ENCODE measurements around the gene PTPN6. TPM values are rescaled to one million over a fixed set of nuclear protein-coding genes. Genes with fewer than 3 reads are reported as not detected.

Gene PTPN6
- total RNA-seq, 1 donor from 2014 or later, result 154 TPM

DNA sequence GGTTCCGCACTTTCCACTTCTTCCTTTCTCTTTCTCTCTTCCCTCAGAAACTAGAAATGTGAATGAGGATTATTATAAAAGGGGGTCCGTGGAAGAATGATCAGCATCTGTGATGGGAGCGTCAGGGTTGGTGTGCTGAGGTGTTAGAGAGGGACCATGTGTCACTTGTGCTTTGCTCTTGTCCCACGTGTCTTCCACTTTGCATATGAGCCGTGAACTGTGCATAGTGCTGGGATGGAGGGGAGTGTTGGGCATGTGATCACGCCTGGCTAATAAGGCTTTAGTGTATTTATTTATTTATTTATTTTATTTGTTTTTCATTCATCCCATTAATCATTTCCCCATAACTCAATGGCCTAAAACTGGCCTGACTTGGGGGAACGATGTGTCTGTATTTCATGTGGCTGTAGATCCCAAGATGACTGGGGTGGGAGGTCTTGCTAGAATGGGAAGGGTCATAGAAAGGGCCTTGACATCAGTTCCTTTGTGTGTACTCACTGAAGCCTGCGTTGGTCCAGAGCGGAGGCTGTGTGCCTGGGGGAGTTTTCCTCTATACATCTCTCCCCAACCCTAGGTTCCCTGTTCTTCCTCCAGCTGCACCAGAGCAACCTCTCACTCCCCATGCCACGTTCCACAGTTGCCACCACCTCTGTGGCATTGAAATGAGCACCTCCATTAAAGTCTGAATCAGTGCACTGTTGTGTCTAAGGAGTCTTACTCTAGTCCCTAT is 28.0 kb upstream of the PTPN6 start:
- TF ChIP-seq CTCF (IDR thresholded peaks at IDR 0.05), result no peak

DNA sequence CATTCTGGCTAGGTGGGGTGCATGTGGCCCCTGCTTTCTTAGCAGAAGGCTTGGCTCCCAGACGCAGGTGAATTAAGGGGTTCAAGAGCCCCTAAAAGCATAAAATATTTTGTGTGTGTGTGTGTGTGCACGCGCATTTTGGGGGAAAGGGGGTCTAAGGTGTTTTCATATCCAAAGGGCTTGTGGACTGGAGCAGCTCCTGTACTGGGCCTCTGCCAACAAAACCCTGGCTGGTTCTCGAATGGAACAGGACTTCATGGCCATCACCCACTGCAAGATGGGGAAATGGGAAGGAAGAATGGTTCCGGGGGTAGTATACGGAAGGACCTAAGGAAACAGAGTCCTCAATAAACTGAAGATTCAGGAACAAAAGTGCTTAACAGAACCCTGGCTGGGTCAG is 27.3 kb upstream of the PTPN6 start:
- no peak overlapping the region for H3K4me3 ChIP-seq

More for the DNA sequence above, 28.0 kb upstream of the PTPN6 start:
- ATAC-seq (no peak), DNase-seq (no peak)
- Histone ChIP-seq H3K4me3 (peak overlapping the region; percentile 10), H3K9me3 (no peaks in the 10 kb centered on the region), H3K27ac (peak overlapping the region; percentile 17), H3K27me3 (no peaks in the 10 kb centered on the region), H3K4me1 (peaks cover 28% of the 10 kb centered on the region), H3K36me3 (no peaks in the 10 kb centered on the region)
- intact Hi-C loops (cut with DNase I), result no loop called here

GRCh38 chr12:6925239-6925539 is 26.0 kb upstream of the PTPN6 start:
- intact Hi-C loops (cut with DNase I), result no loop called here
- H3K27ac ChIP-seq, result peak overlapping the region; percentile 92
- TF ChIP-seq CTCF (IDR thresholded peaks at IDR 0.05), result no peak
- no peak for ATAC-seq
- H3K4me1 ChIP-seq, result peaks cover 42% of the 10 kb centered on the region
- no peak for DNase-seq
- no peaks in the 10 kb centered on the region for H3K27me3 ChIP-seq
- peak overlapping the region; percentile 84 for H3K4me3 ChIP-seq
- no peaks in the 10 kb centered on the region for H3K9me3 ChIP-seq
- no peaks in the 10 kb centered on the region for H3K36me3 ChIP-seq

More for the DNA sequence above, 27.3 kb upstream of the PTPN6 start:
- DNase-seq (no peak), ATAC-seq (no peak)
- Histone ChIP-seq H3K27me3 (no peaks in the 10 kb centered on the region), H3K36me3 (no peaks in the 10 kb centered on the region), H3K9me3 (no peaks in the 10 kb centered on the region), H3K27ac (peak overlapping the region; percentile 92), H3K4me1 (peaks cover 29% of the 10 kb centered on the region)
- intact Hi-C loops (cut with DNase I), result no loop called here
- TF ChIP-seq CTCF (IDR thresholded peaks at IDR 0.05), result no peak

GRCh38 chr12:6925540-6926279 is 25.4 kb upstream of the PTPN6 start:
- intact Hi-C loops (cut with DNase I), result no loop called here
- H3K4me1 ChIP-seq, result peaks cover 47% of the 10 kb centered on the region

DNA sequence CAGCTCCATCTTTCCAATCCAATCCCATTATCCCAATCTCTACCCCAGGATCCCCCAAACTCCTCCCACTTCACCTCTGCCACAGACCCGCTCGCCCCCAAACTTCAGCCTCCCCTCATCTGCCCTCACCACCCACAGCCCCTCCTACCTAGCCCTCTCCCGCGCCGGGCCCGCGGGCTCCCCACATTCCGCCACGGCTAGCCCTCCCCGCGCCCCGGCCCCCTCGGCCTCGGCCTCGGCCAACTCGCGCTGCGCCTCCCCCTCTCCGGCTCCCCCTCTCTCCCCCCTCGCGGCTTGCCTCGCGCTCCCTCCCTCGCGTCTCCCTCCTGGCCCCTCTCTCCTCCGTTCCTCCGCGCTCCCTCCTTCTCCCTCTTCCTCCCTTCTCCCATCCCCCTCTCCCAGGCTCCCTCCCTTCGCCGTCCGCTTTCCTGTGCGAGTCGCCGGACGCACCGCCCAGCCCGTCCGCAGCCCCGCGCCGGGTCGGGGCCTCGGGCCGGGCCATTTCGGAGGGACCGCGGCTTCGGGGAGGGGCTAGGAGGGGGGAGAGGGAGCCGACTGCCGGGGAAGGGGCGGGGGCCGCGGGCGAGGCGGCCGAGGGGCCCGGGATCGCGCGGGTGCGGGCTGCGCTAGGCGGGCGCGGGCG is 23.7 kb upstream of the PTPN6 start, which contains the start of gene ATN1:
Gene ATN1, plus strand, starts transcription at position 581 of the 643 bp plus-strand sequence. CDS start 6,043 bp downstream, outside the sequence.
- H3K27me3 ChIP-seq, result no peaks in the 10 kb centered on the region
- DNase-seq, result peak; percentile 90
- no peaks in the 10 kb centered on the region for H3K36me3 ChIP-seq
- TF ChIP-seq CTCF (IDR thresholded peaks at IDR 0.05), result no peak
- peak; percentile 68 for ATAC-seq
- H3K27ac ChIP-seq, result peak within 1 kb of the TSS; percentile 92
- H3K4me1 ChIP-seq, result peaks cover 55% of the 10 kb centered on the region
- H3K9me3 ChIP-seq, result no peaks in the 10 kb centered on the region
- peak within 1 kb of the TSS; percentile 84 for H3K4me3 ChIP-seq
- intact Hi-C loops (cut with DNase I), result no loop called here

More at GRCh38 chr12:6925540-6926279, 25.4 kb upstream of the PTPN6 start:
- TF ChIP-seq CTCF (IDR thresholded peaks at IDR 0.05), result no peak
- no peaks in the 10 kb centered on the region for H3K36me3 ChIP-seq
- DNase-seq (peak; percentile 82), ATAC-seq (peak; percentile 71)
- H3K4me3 ChIP-seq, result peak overlapping the region; percentile 84
- no peaks in the 10 kb centered on the region for H3K9me3 ChIP-seq
- peak overlapping the region; percentile 92 for H3K27ac ChIP-seq
- no peaks in the 10 kb centered on the region for H3K27me3 ChIP-seq
